SK-N-SH (cell line): Measurements from ENCODE around the gene OR13J1. TPM values are rescaled to one million over a fixed set of nuclear protein-coding genes. Genes with fewer than 3 reads are reported as not detected.

Experiments used
- FOXM1 ChIP-seq: IDR thresholded peaks from 2 replicates; pipeline ENCODE4 v1.4.0; 2012; ENCODE audit warnings: low read depth, mild to moderate bottlenecking
- SMC3 ChIP-seq: IDR thresholded peaks from 2 replicates; pipeline ENCODE4 v1.6.1; 2012; ENCODE audit warnings: low read depth, low read length, improper control_type of control experiment
- polyA plus RNA-seq, 3 experiments: library from polyadenylated mRNA; depleted of rRNA; stranded (reverse); fragments of >200 nt; gene quantifications; 2 replicates each; pipeline ENCODE4 v1.2.3, GENCODE V29; 2012

Gene OR13J1
- polyA plus RNA-seq, 1 of the 3 experiments (the other 2 are of a cell fraction): not detected

DNA sequence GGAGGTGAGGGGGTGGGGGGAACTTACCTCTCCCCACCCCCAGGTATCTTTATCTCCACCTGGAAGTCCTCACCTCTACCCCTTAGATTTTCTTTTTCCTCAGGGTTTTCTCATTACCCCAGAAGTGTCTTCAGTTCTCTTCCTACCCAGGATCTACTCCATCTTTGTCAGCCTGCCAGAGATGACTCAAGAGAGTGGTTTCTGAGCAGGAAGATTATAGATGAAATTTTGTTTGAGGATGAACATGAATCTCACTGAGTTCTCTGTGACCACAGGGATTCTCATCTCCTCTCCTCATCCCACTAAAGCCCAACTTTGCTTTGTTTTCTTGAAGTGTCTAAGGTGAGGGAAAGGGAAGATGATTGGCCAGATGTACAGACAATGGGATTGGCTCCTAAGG is 50.1 kb downstream of the OR13J1 start (continued):
- no peak for TF ChIP-seq SMC3
- no peak for TF ChIP-seq FOXM1

Other genes starting within 250 kb of the OR13J1 start
- gene SIT1, start 219.5 kb downstream of the OR13J1 start, polyA plus RNA-seq (2012; rRNA removed): not detected in 2 replicates
- gene RMRP, start 212.4 kb downstream of the OR13J1 start, polyA plus RNA-seq (2012; rRNA removed): 64.9 and 157 TPM in 2 replicates
- gene CCDC107, start 212.1 kb downstream of the OR13J1 start, polyA plus RNA-seq (2012; rRNA removed): 20.9 and 22.0 TPM in 2 replicates
- gene ARHGEF39, start 205.2 kb downstream of the OR13J1 start, polyA plus RNA-seq (2012; rRNA removed): 4.9 and 5.2 TPM in 2 replicates
- gene CA9, start 196.5 kb downstream of the OR13J1 start, polyA plus RNA-seq (2012; rRNA removed): 0.99 and 1.4 TPM in 2 replicates
- 589 and 620 TPM in 2 replicates for gene TPM2, start 180.5 kb downstream of the OR13J1 start, polyA plus RNA-seq (2012; rRNA removed)
- 91.8 and 115 TPM in 2 replicates for gene TLN1, start 138.2 kb downstream of the OR13J1 start, polyA plus RNA-seq (2012; rRNA removed)
- 33.9 and 38.6 TPM in 2 replicates for gene CREB3, start 137.7 kb downstream of the OR13J1 start, polyA plus RNA-seq (2012; rRNA removed)
- gene GBA2, start 121.2 kb downstream of the OR13J1 start, polyA plus RNA-seq (2012; rRNA removed): 71.5 and 98.2 TPM in 2 replicates
- 16.1 and 18.6 TPM in 2 replicates for gene RGP1, start 121.1 kb downstream of the OR13J1 start, polyA plus RNA-seq (2012; rRNA removed)
- gene MSMP, start 116.1 kb downstream of the OR13J1 start, polyA plus RNA-seq (2012; rRNA removed): 1.2 TPM in 2 replicates
- 12.8 and 13.5 TPM in 2 replicates for gene NPR2, start 78.8 kb downstream of the OR13J1 start, polyA plus RNA-seq (2012; rRNA removed)
- gene SPAG8, start 58.1 kb downstream of the OR13J1 start, polyA plus RNA-seq (2012; rRNA removed): 1.5 and 2.8 TPM in 2 replicates
- gene HINT2, start 55.4 kb downstream of the OR13J1 start, polyA plus RNA-seq (2012; rRNA removed): 39.9 and 57.2 TPM in 2 replicates
- not detected in 2 replicates for gene FAM221B, start 41.7 kb downstream of the OR13J1 start, polyA plus RNA-seq (2012; rRNA removed)
- gene TMEM8B, start 41.2 kb downstream of the OR13J1 start, polyA plus RNA-seq (2012; rRNA removed): 5.3 and 5.8 TPM in 2 replicates
- 2.0 and 3.0 TPM in 2 replicates for gene HRCT1, start 35.8 kb upstream of the OR13J1 start, polyA plus RNA-seq (2012; rRNA removed)
- 0.11 and 0.13 TPM in 2 replicates for gene SPAAR, start 39.1 kb upstream of the OR13J1 start, polyA plus RNA-seq (2012; rRNA removed)
- gene OR2S2, start 87.8 kb upstream of the OR13J1 start, polyA plus RNA-seq (2012; rRNA removed): 0.16 TPM in 1 of 2 replicates, not detected in the other
- 22.8 and 27.3 TPM in 2 replicates for gene RECK, start 166.5 kb upstream of the OR13J1 start, polyA plus RNA-seq (2012; rRNA removed)